HG02623 (cell line): Measurements from ENCODE around the gene KRTAP16-1.

Source experiments
- ATAC-seq: cut with Tn5 transposase; IDR thresholded peaks from one replicate; pipeline ENCODE4 v1.9.1; 2021; ENCODE audit warnings: moderate library complexity; ENCODE audit not compliant: unreplicated experiment

KRTAP16-1 gene

GRCh38 chr17:41331606-41332005 is 22.5 kb upstream of the KRTAP16-1 start:
- ATAC-seq = no peak

- no peak for ATAC-seq
Measured at GRCh38 chr17:41329279-41329948, 20.3 kb upstream of the KRTAP16-1 start.

- ATAC-seq = no peak
Measured at GRCh38 chr17:41328207-41328606, 19.1 kb upstream of the KRTAP16-1 start.

GRCh38 chr17:41327411-41328120 is 18.5 kb upstream of the KRTAP16-1 start:
- no peak for ATAC-seq

GRCh38 chr17:41326173-41327145 is 17.4 kb upstream of the KRTAP16-1 start:
- no peak for ATAC-seq

GRCh38 chr17:41325611-41326010 is 16.5 kb upstream of the KRTAP16-1 start:
- ATAC-seq = no peak

- ATAC-seq = no peak
Measured at GRCh38 chr17:41325126-41325525, 16.0 kb upstream of the KRTAP16-1 start.

- no peak for ATAC-seq
Measured at GRCh38 chr17:41324180-41325075, 15.3 kb upstream of the KRTAP16-1 start.

GRCh38 chr17:41322903-41323895 is 14.1 kb upstream of the KRTAP16-1 start:
- ATAC-seq = no peak

GRCh38 chr17:41322094-41322902 is 13.2 kb upstream of the KRTAP16-1 start:
- ATAC-seq = no peak

GRCh38 chr17:41318231-41318630 is 9.1 kb upstream of the KRTAP16-1 start:
- ATAC-seq = no peak

- ATAC-seq = no peak
Measured at GRCh38 chr17:41315814-41316445, 6.8 kb upstream of the KRTAP16-1 start.

- ATAC-seq = no peak
Measured at GRCh38 chr17:41315204-41315794, 6.2 kb upstream of the KRTAP16-1 start, which contains the start of gene KRTAP17-1. KRTAP17-1 (minus strand) TSS chr17:41315710; CDS start chr17:41315650, 60 bp downstream.

- no peak for ATAC-seq
Measured at GRCh38 chr17:41311111-41311510, 2.0 kb upstream of the KRTAP16-1 start.

- ATAC-seq = no peak
Measured at GRCh38 chr17:41308251-41308917, 725 bp downstream of the KRTAP16-1 start.

GRCh38 chr17:41307647-41308046 is 1.5 kb downstream of the KRTAP16-1 start:
- no peak for ATAC-seq

- no peak for ATAC-seq
Measured at GRCh38 chr17:41304091-41304490, 5.0 kb downstream of the KRTAP16-1 start.
